Stomach (tissue), 9 donors: ENCODE results near the gene MMP20. TPM values are rescaled to one million over a fixed set of nuclear protein-coding genes. Genes with fewer than 3 reads are reported as not detected.

Experiments used
- DNase-seq, 2 donors: peaks; one replicate each; pipeline versions ENCODE4 v3.0.0 to v3.0.0-alpha.2; 2013 to 2019
- H3K27ac ChIP-seq, 5 donors: fragments of 200-600 bp in 4 of 5; sonication (generic) in 4 of 5; one replicate each; pipeline ENCODE4 v1.5.1; 2013 to 2019; ENCODE audit warnings: mild to moderate bottlenecking in 1 of 5, moderate library complexity in 1 of 5
- H3K27me3 ChIP-seq, 3 donors: fragments of 200-600 bp; sonication (generic); one replicate each; pipeline ENCODE4 v1.5.1; 2017 to 2019; ENCODE audit warnings: mixed run types in 1 of 3
- H3K36me3 ChIP-seq, 4 donors: fragments of 200-600 bp; sonication (generic); 1 replicate in 3 of 4; 2 replicates in 1 of 4; pipeline ENCODE4 v1.5.1; 2016 to 2019
- H3K4me1 ChIP-seq, 4 donors: fragments of 200-600 bp; sonication (generic); one replicate each; pipeline ENCODE4 v1.5.1; 2016 to 2019
- H3K4me3 ChIP-seq, 4 donors: fragments of 200-600 bp; sonication (generic) in 3 of 4; one replicate each; pipeline ENCODE4 v1.5.1; 2016 to 2019; ENCODE audit warnings: mild to moderate bottlenecking in 1 of 4
- H3K9me3 ChIP-seq, 4 donors: fragments of 200-600 bp; sonication (generic); one replicate each; pipeline ENCODE4 v1.5.1; 2016 to 2019
- EP300 ChIP-seq: sonication (generic); formaldehyde crosslinking; IDR thresholded peaks from one replicate; pipeline ENCODE4 v1.6.1; 2017; ENCODE audit warnings: antibody characterized with exemption
- POLR2A ChIP-seq, 4 donors: fragments of 450-650 bp; IDR thresholded peaks; one replicate each; pipeline ENCODE4 v1.6.1; 2016; ENCODE audit warnings: antibody characterized with exemption in 4 of 4, control low read depth in 2 of 4, mild to moderate bottlenecking in 1 of 4, moderate library complexity in 1 of 4
- POLR2AphosphoS5 ChIP-seq, 3 donors: sonication (generic); formaldehyde crosslinking; IDR thresholded peaks; one replicate each; pipeline ENCODE4 v1.6.1; 2016; ENCODE audit warnings: antibody characterized with exemption in 3 of 3
- WGBS, 5 donors: extraction: QIAGEN DNeasy Blood & Tissue Kit in 3 of 5; methylation state at CpG; one replicate each; pipeline versions ENCODE4 v1.1.5 to v1.1.7; 2013 to 2018; 5-methylcytosine and 5-hydroxymethylcytosine counted together
- intact Hi-C: fragments of 100-400 bp; cut with DNase I; formaldehyde crosslinking; loops from one replicate; pipeline ENCODE4 v1.15.1; 2023; ENCODE audit warnings: low total_unique reads
- polyA plus RNA-seq, 3 donors: library from polyadenylated mRNA; stranded (reverse); fragments of 200-250 nt; gene quantifications; one replicate each; pipeline ENCODE4 v1.2.3, GENCODE V29; 2013
- total RNA-seq, 5 donors: library from RNA; depleted of rRNA; stranded (reverse); fragments of >200 nt; gene quantifications; one replicate each; pipeline versions ENCODE4 v1.1.0 to v1.2.3, GENCODE V29; 2014 to 2016
- TF ChIP-seq, protein P1 (sequence below), 7 experiments: fragments of 450-650 bp in 4 of 7; fragments of 200-600 bp in 3 of 7; sonication (generic) in 3 of 7; IDR thresholded peaks; one replicate each; pipeline ENCODE4 v1.5.1; 2016 to 2019; ENCODE audit warnings: antibody characterized with exemption in 7 of 7, control low read depth in 2 of 7, mild to moderate bottlenecking in 1 of 7
- donor health status: healthy with polysubstance abuse.
- donor health status: Bipolar disorder and iron deficiency.
- donor health status: healthy.

The MMP20 gene
- total and polyA plus RNA-seq, 8 donors: not detected

DNA sequence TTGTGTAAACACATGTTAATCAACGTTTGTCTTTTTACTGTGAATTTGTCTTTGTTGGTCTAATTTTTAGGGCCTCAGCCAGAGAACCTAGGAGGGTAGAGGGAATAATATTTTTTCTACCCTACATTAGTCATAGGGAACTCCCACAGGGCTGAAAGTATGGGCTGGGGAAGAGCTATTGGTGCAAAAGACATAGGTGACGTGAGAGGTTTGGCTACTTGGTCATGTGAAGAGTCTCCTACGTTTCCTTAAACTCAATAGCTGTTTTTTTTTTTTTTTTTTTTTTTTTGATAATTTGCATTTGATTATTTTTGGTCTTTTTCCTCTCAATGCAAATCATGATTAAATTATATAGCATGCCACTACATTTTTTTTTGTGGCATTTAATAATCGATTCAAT lies 78.7 kb downstream of the MMP20 start:
- H3K27me3 ChIP-seq: no peaks in the 10 kb centered on the region
- DNase-seq: no peak
- TF ChIP-seq POLR2A (IDR thresholded peaks at IDR 0.05) (no peak), POLR2AphosphoS5 (IDR thresholded peaks at IDR 0.05) (no peak), EP300 (no peak)
- TF ChIP-seq, protein P1, sequence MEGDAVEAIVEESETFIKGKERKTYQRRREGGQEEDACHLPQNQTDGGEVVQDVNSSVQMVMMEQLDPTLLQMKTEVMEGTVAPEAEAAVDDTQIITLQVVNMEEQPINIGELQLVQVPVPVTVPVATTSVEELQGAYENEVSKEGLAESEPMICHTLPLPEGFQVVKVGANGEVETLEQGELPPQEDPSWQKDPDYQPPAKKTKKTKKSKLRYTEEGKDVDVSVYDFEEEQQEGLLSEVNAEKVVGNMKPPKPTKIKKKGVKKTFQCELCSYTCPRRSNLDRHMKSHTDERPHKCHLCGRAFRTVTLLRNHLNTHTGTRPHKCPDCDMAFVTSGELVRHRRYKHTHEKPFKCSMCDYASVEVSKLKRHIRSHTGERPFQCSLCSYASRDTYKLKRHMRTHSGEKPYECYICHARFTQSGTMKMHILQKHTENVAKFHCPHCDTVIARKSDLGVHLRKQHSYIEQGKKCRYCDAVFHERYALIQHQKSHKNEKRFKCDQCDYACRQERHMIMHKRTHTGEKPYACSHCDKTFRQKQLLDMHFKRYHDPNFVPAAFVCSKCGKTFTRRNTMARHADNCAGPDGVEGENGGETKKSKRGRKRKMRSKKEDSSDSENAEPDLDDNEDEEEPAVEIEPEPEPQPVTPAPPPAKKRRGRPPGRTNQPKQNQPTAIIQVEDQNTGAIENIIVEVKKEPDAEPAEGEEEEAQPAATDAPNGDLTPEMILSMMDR (IDR thresholded peaks at IDR 0.05): no peak
- no peak overlapping the region for H3K27ac ChIP-seq
- no peak overlapping the region for H3K4me3 ChIP-seq
- intact Hi-C loops: no loop called here
- H3K4me1 ChIP-seq: no peaks in the 10 kb centered on the region
- H3K9me3 ChIP-seq: no peaks in the 10 kb centered on the region
- 59 to 75% (median 69%) methylated on average over 4 of the region's 4 CpGs for WGBS, 5 donors
- H3K36me3 ChIP-seq: no peaks in the 10 kb centered on the region

DNA sequence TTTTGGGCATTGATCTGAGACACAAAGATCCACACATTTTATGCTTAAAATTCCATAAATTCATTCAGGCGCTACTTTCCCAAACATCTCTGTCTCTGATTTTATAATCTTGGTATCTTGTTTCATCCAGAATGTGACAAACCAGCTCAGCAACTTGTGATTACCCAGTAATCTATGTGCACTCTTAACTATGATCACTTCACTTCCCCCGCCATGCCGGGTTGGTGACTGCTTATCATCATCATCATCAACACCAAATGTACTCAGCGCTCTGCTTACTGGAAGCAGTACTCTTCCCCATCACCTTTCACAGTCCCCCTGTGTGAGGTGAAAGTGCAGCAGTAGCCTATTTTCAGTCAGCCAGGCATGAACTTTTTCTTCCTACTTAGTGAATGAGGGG lies 79.4 kb downstream of the MMP20 start:
- DNase-seq: no peak
- intact Hi-C loops: no loop called here
- Histone ChIP-seq H3K27ac (no peak overlapping the region), H3K36me3 (no peaks in the 10 kb centered on the region), H3K4me3 (no peak overlapping the region), H3K4me1 (no peaks in the 10 kb centered on the region), H3K9me3 (no peaks in the 10 kb centered on the region), H3K27me3 (no peaks in the 10 kb centered on the region)
- WGBS, 5 donors: 65 to 78% (median 71%) methylated on average over 4 of the region's 4 CpGs
- TF ChIP-seq POLR2A (IDR thresholded peaks at IDR 0.05): no peak
- no peak for TF ChIP-seq POLR2AphosphoS5 (IDR thresholded peaks at IDR 0.05)
- no peak for TF ChIP-seq EP300
- TF ChIP-seq, protein P1 (IDR thresholded peaks at IDR 0.05): no peak

DNA sequence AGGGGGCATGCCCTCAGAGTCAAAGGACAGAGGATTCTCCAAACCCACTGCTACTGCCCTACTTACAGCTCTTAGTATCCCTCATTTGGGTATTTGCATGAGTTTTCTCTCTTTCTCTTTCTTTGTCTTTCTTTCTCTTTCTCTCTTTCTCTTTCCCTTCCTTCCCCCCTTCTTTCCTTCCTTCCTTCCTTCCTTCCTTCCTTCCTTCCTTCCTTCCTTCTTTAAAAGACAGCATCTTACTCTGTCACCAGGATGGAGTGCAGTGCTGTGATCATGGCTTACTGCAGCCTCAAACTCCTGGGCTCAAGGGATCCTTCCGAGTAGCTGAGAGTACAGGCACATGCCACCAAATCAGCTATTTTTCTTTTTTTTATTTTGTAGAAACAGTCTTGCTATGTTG lies 80.5 kb downstream of the MMP20 start:
- intact Hi-C loops: no loop called here
- Histone ChIP-seq H3K27me3 (no peaks in the 10 kb centered on the region), H3K9me3 (no peaks in the 10 kb centered on the region), H3K36me3 (no peaks in the 10 kb centered on the region), H3K4me1 (no peaks in the 10 kb centered on the region), H3K27ac (no peak overlapping the region), H3K4me3 (no peak overlapping the region)
- DNase-seq: no peak
- 82 to 100% (median 94%) methylated on average over 1 of the region's 1 CpG for WGBS, 5 donors
- no peak for TF ChIP-seq EP300
- TF ChIP-seq POLR2AphosphoS5 (IDR thresholded peaks at IDR 0.05): no peak
- TF ChIP-seq, protein P1 (IDR thresholded peaks at IDR 0.05): no peak
- no peak for TF ChIP-seq POLR2A (IDR thresholded peaks at IDR 0.05)

DNA sequence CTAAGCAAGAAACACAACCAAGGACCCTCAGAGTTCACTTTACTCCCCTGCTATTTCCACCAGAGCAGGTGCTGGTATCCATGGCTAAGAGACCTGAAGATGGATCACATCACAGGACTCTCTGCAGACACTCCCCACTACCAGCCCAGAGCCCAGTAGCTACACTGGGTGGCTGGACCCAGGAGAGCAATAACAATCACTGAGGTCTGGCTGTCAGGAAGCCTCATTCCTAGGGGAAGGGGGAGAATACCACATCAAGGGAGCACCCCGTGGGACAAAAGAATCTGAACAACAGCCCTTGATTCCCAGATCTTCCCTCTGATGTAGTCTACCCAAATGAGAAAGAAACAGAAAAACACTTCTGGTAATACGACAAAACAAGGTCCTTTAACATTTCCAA lies 85.6 kb downstream of the MMP20 start:
- no peaks in the 10 kb centered on the region for H3K27me3 ChIP-seq
- H3K36me3 ChIP-seq: no peaks in the 10 kb centered on the region
- 78 to 93% (median 87%) methylated on average over 2 of the region's 2 CpGs for WGBS, 5 donors
- no peak for DNase-seq
- no peak for TF ChIP-seq POLR2A (IDR thresholded peaks at IDR 0.05)
- TF ChIP-seq, protein P1 (IDR thresholded peaks at IDR 0.05): no peak
- no peak for TF ChIP-seq EP300
- TF ChIP-seq POLR2AphosphoS5 (IDR thresholded peaks at IDR 0.05): no peak
- H3K27ac ChIP-seq: no peak overlapping the region
- intact Hi-C loops: no loop called here
- no peaks in the 10 kb centered on the region for H3K9me3 ChIP-seq
- H3K4me1 ChIP-seq: no peaks in the 10 kb centered on the region
- H3K4me3 ChIP-seq: no peak overlapping the region
